AG08396 (cell line): ENCODE measurements around the gene CCSER2.

ENCODE experiments used
- DNase-seq: peaks from one replicate; pipeline ENCODE4 v3.0.0; 2012; ENCODE audit warnings: low spot score, mixed read lengths

Gene CCSER2

GRCh38 chr10:84348860-84349259 is 20.5 kb downstream of the CCSER2 start:
- DNase-seq: peak; percentile 42

- peak; percentile 65 for DNase-seq
Measured at GRCh38 chr10:84352251-84352842, 24.0 kb downstream of the CCSER2 start.

GRCh38 chr10:84353052-84353803 is 24.8 kb downstream of the CCSER2 start:
- no peak for DNase-seq

GRCh38 chr10:84354623-84355022 is 26.2 kb downstream of the CCSER2 start:
- no peak for DNase-seq

GRCh38 chr10:84355106-84355505 is 26.7 kb downstream of the CCSER2 start:
- DNase-seq: no peak

- no peak for DNase-seq
Measured at GRCh38 chr10:84356928-84357327, 28.5 kb downstream of the CCSER2 start.

GRCh38 chr10:84358743-84359142 is 30.4 kb downstream of the CCSER2 start:
- no peak for DNase-seq

GRCh38 chr10:84360637-84361365 is 32.4 kb downstream of the CCSER2 start:
- peak; percentile 10 for DNase-seq

GRCh38 chr10:84365335-84365881 is 37.0 kb downstream of the CCSER2 start:
- DNase-seq: no peak

GRCh38 chr10:84366041-84366440 is 37.7 kb downstream of the CCSER2 start:
- no peak for DNase-seq

GRCh38 chr10:84367256-84367655 is 38.9 kb downstream of the CCSER2 start:
- no peak for DNase-seq

- DNase-seq: no peak
Measured at GRCh38 chr10:84368828-84369227, 40.4 kb downstream of the CCSER2 start.

- no peak for DNase-seq
Measured at GRCh38 chr10:84370283-84370682, 41.9 kb downstream of the CCSER2 start.

- DNase-seq: no peak
Measured at GRCh38 chr10:84371944-84372343, 43.6 kb downstream of the CCSER2 start.

GRCh38 chr10:84373000-84373399 is 44.6 kb downstream of the CCSER2 start:
- no peak for DNase-seq

- no peak for DNase-seq
Measured at GRCh38 chr10:84374455-84374854, 46.1 kb downstream of the CCSER2 start.

- peak; percentile 4 for DNase-seq
Measured at GRCh38 chr10:84375011-84375410, 46.6 kb downstream of the CCSER2 start.

- DNase-seq: no peak
Measured at GRCh38 chr10:84375881-84376280, 47.5 kb downstream of the CCSER2 start.

- DNase-seq: no peak
Measured at GRCh38 chr10:84388148-84388547, 59.8 kb downstream of the CCSER2 start.

- DNase-seq: no peak
Measured at GRCh38 chr10:84390364-84390763, 62.0 kb downstream of the CCSER2 start.

GRCh38 chr10:84391326-84391725 is 62.9 kb downstream of the CCSER2 start:
- DNase-seq: no peak

- DNase-seq: no peak
Measured at GRCh38 chr10:84392181-84392580, 63.8 kb downstream of the CCSER2 start.

GRCh38 chr10:84395581-84395980 is 67.2 kb downstream of the CCSER2 start:
- DNase-seq: no peak
